ENCODE data around the gene CDRT4.
"Not testable (repeated sequence)": the region's sequence is repeated elsewhere in the genome, so short reads cannot be mapped to it uniquely, and the experiment has no call there.

The CDRT4 gene
- long read RNA-seq, donor 1, partial matches to known transcripts, result 0 of 3 reads
- long read RNA-seq, donor 1, other reads (novel, unspliced or antisense), result 0 of 3 reads
- long read RNA-seq, donor 2, result 0 reads
- long read RNA-seq, donor 3, transcript CDRT4-203 (3 exons, 632 nt), result major isoform, 6 of 6 reads
- long read RNA-seq, donor 3, partial matches to known transcripts, result 0 of 6 reads
- long read RNA-seq, donor 3, other reads (novel, unspliced or antisense), result 0 of 6 reads
- long read RNA-seq, donor 4, partial matches to known transcripts, result 0 of 1 reads
- long read RNA-seq, donor 4, other reads (novel, unspliced or antisense), result 0 of 1 reads
- long read RNA-seq, donor 5, result 0 reads
- long read RNA-seq, donor 6, partial matches to known transcripts, result 0 of 1 reads
- long read RNA-seq, donor 6, other reads (novel, unspliced or antisense), result 0 of 1 reads
- long read RNA-seq, donor 7, result 0 reads
- long read RNA-seq, donor 8, partial matches to known transcripts, result 0 of 2 reads
- long read RNA-seq, donor 8, other reads (novel, unspliced or antisense), result 0 of 2 reads

DNA sequence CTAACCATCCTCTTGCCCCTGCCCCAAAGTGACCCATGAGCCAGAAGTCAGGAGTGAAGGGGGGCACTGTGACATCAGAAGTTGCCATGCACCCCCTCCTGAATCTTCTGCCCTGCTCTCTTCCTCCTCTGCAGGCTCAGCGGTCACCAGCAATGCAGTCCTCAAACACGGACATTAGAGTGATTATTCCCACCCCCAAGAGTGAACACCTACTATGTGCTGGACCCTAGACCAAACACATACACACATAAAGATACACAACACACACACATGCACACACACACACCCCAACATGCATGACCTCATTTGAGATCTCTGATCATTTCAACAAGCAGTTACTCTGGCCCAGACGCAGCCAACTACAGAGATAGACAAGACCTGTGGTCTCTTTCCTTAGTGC is at the start of gene CDRT4:
Gene CDRT4 (minus strand): TSS at position 30 of the 400 bp plus-strand sequence. CDS start 27,383 bp downstream, outside the sequence.
- no peak for DNase-seq

DNA sequence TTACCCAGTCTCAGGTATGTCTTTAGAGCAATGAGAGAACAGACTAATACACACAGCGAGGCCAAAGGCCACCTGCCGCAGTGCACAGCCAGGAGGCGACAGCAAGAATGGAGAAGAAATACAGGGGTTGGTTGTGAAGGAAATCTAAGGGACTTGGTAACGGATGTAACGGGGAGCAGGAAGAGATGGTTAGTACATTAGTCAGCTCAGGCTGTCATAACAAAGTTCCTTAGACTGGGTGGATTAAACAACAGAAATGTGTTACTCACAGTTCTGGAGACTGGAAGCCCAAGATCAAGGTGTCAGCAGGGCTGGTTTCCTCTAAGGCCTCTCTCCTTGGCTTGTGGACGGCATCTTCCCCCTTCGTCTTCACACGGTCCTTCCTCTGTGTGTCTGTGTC is 48.7 kb upstream of the CDRT4 start:
- DNase-seq, result no peak

DNA sequence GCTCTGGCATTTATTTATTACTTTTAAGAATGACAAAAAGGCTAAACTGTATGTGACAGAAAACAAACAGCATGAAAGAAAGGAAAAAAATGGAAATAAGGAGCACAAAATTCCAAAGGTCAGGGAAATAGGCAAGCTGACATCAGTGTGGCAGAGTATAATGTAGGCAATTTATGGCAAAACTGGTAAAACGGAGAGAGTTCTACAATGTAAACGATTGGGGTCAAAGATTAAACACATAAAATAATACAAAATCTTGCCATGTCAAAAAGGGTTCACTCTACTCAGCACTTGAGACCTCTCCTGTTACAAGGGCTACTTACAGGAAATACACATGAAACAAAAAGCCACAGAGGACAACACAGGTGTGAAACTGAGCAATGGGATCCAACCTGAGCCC is 47.0 kb upstream of the CDRT4 start:
- DNase-seq, result no peak

DNA sequence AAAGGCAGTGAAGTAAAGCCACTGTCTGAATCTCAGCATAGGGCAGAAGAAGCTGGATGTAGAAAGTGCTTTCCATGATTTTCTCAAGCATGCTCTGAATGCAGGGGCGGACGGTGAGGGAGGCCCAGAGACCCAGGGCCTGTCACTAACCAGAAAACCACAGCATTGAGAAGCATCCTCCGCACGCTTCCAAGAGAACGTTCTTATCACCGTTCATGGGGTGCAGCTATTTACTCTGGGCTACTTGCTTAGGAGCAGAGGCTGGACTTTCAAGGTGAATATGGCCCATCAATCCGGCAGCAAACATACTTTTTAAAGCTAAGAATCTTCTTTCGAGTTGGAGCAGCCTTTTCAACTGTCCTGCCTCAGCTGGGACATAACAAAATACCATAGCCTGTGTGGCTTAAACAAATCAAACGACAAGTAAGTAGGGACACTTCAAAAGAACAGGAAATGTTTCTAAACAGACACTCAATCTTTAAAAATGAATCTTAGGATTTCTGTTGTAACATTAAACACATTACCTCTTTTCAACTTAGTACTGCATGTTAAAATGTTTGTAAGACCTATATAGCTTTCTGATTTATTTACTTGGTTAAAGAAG is 46.5 kb upstream of the CDRT4 start:
- no peak for DNase-seq

DNA sequence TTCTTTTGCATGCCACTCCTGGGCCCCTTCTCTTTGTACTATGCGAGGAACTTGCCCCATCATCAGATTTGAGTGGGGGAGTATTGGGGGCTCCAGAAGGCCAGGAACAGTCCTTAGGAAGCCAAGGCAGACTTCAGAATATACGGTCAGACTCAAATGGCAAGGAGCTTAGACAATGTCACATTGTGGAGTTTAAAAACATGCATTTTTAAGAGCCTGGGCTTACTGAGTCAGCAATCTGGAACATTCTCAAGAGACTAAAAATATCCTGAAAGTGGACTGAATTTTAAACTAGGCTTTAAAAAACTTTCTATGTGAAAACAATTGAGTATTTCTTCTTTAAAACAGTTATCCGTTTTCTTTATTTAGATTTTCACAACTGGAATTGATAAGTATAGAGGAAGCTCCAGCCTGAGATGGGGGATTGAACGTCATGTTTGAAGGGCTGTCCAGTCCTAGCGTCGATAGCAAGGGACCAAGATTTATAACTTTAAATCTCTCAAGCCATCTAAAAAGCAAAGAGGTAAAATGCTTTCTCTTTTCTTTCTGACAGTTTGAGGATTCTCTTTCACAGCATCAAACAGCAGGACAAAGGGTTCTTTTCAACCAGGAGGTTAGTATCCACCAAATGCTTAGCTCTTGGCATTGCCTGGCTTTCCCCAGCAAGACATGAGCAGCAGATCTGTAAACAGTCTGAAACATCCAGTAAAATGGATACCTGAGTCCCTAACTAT is 45.8 kb upstream of the CDRT4 start:
- no peak for DNase-seq

DNA sequence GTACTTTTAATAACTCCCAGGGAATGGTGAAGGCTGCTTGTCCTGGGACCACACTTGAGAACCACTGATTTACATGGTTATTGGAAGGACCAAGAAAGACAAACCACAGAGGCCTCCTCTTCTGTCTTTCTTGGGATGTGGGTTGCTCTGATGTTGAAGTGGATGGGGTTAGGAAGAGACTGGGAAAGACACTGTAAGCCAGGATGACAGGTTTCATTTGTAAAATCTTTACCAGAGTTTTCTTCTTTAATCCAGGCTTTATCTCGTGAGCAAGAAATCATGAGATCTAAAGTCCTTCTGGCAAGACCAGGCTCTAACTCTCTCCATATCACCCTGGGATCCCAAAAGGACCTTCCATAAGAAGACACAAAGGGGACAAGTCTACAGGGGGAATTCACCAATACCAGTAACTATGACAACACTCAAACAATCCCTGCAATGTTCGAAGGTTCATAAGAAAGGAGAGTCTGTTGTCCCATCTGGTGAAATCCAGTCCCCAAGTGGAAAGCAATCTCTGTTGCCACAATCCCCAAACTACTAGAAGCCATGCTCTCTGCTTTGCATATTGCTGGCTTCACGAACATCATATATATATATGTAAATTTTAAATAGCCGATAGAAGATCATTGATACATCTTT is 44.8 kb upstream of the CDRT4 start:
- no peak for DNase-seq

DNA sequence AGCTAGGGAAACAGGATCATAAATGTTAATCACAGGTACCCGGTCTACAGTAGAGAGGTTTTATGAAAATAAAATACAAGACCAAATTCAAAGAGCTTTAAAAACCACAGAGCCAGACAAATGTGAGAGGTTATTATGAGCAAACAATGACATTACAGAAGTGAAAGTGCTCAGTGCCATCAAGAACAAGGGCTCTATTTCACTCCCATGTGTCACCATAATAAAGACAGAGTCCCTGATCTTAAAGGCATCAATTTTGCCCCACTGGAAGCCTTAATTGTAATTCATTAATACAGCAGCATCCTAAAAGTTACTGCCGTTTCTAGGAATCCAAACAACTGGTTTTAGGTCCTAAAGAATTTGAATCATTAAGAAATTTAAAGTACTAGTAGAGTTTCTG is 43.7 kb upstream of the CDRT4 start:
- no peak for DNase-seq

DNA sequence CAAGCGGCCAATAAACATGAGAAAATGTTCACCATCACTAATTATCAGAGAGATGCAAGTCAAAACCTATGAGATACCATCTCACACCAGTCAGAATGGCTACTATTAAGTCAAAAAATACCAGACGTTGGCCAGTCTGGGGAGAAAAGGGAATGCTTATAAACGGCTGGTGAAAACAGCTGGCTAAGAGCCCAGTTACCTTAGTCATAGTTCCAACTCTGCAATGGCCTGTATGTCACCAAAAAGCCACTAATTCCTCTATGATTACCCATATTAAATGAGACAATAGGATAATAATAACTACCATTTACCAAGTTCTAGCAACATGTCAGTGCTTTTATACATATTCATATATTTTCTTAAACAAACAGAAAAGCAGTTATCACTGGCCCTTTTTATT is 42.9 kb upstream of the CDRT4 start:
- DNase-seq, result no peak

DNA sequence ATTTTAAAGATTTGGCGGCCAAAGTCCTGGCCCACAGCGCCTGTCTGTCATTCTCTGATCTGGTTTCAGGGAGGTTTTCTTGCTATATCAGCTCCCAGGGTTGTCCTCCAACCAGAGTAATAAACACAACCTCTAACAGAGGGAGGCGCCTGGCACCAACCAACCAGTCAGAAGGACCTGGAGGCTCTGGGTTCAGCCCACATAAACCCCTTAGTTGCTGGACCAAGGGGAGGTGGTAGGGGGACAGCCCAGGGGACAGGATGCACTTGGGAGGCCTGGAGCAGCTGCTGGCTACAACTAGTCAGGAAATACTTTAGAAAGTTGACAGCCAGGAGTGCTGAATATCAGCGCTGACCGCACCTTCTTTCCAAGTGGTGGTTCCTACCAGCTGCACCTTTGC is 41.7 kb upstream of the CDRT4 start:
- DNase-seq, result no peak

DNA sequence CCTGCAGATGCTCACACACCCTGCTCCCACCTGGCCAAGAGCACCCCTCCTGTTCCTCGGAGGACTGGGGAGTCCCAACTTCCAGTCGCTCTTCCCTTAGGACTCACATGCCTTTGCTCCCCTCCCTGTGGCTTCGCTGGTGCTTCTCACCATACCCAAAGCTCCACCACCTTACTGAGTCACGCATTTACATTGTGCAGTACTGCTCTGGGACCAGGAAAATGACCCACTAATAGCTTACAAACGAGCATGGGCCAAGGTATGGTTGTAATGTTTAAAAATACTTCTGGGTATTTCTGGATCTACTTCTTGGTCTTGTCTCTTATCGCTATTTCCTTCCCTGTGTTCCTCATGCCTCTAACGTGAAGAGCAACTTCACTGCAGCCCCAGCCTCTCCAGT is 41.0 kb upstream of the CDRT4 start:
- no peak for DNase-seq

DNA sequence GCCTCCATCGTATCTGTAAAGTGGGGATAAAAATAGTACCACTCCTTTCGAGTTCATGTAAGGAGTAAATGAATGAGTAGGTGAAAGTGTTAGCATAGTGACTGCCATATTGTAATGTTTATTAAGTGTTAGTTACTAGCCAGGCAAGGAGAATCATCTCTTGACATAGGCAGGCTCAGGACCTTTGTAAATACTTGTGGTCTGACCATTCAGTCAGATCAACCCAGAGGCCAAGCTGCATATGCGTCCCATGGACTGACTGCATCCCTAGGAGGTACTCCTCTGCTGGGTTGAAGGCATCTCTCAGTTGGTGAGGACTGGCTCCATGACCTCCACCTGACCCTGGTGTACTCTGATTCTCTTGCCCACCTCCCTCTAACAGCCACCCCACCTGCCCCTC is 40.5 kb upstream of the CDRT4 start:
- DNase-seq, result no peak

DNA sequence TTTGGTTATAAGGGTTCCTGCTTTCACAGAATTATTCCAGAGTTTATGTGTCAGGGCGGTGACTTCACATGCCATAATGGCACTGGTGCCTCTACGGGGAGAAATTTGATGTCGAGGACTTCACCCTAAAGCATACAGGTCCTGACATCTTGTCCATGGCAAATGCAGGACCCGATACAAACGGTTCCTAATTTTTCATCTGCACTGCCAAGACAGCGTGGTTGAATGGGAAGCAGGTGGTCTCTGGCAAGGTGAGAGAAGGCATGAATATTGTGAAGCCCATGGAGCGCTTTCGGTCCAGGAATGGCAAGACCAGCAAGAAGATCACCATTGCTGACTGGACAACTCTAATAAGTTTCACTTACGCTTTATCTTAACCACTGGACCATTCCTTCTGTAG is 39.6 kb upstream of the CDRT4 start:
- no peak for DNase-seq

DNA sequence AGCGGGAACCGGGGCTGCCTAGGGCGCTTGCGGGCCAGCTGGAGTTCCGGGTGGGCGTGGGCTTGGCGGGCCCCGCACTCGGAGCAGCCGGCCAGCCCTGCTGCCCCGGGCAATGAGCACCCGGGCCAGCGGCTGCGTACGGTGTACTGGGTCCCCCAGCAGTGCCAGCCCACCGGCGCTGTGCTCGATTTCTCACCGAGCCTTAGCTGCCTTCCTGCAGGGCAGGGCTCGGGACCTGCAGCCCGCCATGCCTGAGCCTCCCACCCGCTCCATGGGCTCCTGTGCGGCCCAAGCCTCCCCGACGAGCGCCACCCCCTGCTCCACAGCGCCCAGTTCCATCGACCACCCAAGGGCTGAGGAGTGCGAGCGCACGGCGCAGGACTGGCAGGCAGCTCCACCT is 38.3 kb upstream of the CDRT4 start:
- not testable (repeated sequence) for DNase-seq

DNA sequence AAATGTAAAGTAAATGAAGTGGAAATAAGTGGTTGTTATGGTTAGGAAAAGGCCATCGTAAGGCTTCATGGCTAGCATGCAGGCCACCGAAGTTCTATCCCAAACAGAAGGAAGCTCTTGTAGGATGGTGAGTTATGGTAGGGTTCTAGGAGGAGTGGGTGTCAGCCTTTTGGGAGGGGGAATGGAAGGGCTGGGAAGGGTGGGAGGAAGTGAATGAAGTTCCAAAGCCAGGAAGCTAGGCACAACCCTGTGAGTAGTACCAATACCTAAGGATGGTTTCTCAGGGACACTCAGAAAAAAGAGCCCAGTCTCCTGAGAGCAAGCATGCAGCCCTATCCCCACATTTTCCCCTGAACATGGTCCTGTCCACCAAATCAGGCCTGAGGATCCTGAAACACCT is 36.3 kb upstream of the CDRT4 start:
- DNase-seq, result no peak

DNA sequence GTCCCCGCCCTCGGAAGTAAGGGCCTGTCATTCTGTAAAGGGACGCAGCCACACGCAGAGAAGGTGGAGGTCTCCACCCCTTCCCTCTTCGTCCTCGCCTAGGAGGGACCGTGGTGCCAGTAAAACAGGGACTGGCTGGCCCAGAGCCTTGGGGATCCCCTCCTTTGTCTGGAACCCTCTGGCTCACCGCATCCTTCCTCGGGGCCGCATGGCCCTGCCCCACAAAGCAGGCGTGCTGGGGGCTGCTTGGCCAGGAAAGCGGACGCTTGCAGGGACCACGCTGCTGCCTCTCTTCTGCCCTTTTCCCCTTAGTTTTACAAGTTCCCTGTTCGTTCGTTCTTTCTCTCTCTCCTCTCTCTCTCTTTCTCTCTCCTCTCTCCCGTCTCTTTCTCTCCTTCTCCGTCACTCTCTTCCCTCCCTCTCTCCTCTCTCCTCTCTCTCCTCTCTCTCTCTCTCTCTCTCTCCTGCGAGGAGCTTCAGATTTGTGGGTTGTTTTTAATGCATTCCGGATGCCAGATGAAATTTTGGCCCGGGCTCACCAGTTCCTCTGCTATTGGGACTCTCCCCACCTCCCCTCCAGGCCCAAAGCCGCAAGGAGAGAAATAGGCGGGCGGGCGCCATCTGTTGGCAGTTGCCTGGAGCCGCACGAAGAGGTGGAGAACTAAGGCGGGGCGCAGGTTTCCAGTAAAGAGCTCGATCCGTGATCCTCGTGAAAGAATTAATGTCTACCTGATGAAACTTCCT is 35.1 kb upstream of the CDRT4 start:
- peak; percentile 83 for DNase-seq

DNA sequence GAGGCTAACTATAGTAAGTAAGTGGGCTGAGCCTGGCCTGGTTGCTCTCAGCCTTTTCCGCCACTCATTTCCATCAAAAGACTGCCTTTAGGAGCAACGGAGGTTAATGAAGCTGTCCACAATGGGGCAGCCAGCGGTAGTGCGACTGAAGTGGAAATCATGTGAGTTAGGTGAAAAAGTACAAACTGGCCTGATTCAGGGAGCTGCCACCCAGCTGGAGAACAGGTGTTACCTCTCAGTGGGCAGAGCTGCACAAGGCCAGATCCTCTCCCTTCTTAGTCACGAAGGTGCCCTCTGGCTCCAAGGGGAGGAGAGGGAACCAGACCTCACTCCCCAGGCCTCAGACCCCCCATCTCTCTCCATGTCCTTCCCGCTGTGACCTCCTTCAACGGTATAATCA is 34.4 kb upstream of the CDRT4 start:
- DNase-seq, result peak; percentile 47

DNA sequence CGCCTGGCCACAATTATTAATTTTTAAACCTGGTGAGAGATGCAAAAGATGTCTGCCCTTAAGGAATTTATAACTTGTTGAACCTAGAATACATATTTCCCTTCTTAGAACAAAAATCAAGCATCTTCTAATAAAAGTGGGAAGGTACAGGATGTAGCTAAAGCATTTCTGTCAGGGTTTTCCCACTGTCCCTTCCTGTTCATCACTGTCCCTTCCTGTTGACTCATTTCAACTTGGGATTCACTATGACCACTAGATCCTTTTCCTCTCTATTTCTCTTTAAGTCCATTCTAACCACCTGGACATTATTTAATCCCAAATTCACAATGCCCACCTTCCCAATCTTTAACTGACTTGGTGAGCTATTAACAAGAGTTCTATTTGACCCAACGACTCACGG is 33.9 kb upstream of the CDRT4 start:
- DNase-seq, result no peak

DNA sequence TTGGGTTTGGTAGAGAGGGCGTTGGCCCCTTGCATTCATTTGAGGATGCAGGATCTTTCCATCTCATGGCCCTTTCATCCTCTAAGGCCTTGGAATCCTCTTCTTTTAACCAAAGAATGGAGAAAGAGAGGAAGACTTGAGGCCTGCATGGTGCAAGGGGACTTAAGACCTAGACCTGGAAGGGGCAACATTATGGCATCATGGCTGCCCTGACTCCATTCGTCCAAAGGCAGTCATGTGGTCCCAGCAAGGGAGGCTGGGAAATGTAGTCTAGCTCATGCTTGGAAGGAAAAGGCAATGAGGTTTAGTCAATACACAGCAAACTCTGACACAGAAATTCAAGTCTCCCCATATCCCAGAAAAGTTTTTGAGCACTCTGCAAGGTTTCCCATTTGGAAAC is 30.7 kb upstream of the CDRT4 start:
- DNase-seq, result no peak

DNA sequence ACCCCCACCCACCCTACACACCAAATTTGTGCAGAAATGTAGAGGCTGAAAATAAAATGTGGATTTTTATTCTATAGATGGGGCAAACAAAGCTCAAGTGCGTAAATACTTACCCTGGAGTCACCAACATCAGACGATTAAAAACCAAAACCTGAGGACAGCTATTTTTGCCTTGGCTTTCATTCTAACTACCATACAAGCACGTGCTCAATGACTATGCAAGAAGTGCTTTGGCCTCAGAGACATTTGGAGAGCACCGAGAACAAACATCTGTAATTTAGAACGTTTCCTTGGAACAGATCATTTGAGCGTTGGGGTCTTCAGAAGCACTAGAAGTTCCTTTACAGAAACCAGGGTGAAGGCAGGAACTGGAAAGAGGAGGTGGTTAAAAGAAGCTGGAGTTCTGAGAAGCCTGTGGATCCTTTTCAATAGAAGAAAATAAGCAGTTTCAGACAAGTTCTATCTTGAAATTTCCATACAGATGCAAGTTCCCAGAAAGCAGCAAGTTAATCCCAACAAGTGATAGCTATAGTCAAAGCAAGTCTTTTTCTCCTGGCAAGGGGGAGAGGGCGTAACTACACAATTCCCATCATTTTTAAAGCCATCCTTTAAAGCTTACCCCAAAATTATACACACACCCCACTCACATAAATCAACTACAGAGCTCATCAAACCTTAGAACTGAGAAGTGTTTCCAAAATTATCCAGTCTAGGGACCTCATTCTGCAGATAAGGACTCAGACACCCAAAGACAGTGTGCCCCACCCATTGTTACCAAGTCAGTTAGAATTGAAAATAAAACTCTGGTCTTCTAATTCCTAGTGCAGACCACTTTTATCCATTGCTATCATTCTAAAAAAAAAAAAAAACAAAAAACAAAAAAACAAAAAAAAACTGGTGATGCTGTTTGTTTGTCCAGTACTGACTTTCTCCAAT is 29.6 kb upstream of the CDRT4 start:
- no peak for DNase-seq

DNA sequence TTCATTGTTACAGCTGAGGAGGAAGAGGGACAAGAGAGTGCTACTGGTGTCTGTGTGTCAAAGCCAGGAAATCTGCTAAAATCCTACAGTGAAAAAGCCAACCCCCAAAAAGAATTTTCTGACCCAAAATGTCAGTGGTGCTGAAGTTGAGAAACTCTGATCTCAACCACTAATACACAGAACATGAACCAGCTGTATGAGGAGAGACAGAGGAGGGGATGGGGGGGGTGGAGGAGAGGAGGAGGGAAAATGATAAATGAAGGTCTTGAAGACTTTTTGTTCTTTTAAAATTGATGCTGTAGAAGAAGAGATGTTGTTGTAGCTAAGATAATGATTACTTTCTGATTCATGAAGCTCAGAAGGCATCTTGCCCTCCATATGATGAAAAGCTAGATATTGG is 27.4 kb upstream of the CDRT4 start:
- no peak for DNase-seq

DNA sequence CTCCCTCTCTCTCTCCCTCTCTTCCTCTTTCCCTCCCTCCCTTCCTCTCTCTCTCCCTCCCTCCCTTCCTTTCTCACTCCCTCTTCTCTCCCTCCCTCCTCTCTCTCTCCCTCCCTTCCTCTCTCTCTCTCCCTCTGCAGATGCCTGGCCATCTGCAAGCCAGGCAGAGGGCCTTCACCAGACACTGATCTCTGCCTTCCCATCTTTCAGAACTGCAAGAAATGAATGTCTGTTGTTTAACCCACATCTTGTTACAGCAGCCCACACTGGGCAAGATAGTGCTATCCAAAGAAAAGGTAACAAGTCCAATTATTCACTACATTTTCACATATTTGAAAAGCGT is 26.2 kb upstream of the CDRT4 start:
- no peak for DNase-seq
